Hematopoietic multipotent progenitor cell treated with erythropoietin and hydrocortisone succinate and interleukin-3 and kit ligand, for 15 days (in vitro differentiated cells): Measurements from ENCODE around the gene EIF4E3.
A peak's percentile ranks its signal among the peaks of the same experiment; 100 is the strongest.

Experiments
- DNase-seq: peaks from one replicate; pipeline ENCODE4 v3.0.0-alpha.2; 2015; ENCODE audit warnings: low spot score

Gene EIF4E3

GRCh38 chr3:71689291-71689690, 35.9 kb downstream of the EIF4E3 start:
- DNase-seq, result no peak

GRCh38 chr3:71688121-71688520, 37.1 kb downstream of the EIF4E3 start:
- no peak for DNase-seq

- no peak for DNase-seq
Measured at GRCh38 chr3:71685686-71686085, 39.5 kb downstream of the EIF4E3 start.

GRCh38 chr3:71684757-71685386, 40.3 kb downstream of the EIF4E3 start:
- no peak for DNase-seq

GRCh38 chr3:71684046-71684756, 41.0 kb downstream of the EIF4E3 start:
- DNase-seq, result no peak

- DNase-seq, result peak; percentile 15
Measured at GRCh38 chr3:71681224-71681668, 44.0 kb downstream of the EIF4E3 start.

- no peak for DNase-seq
Measured at GRCh38 chr3:71680603-71681002, 44.6 kb downstream of the EIF4E3 start.

- DNase-seq, result no peak
Measured at GRCh38 chr3:71676931-71677330, 48.3 kb downstream of the EIF4E3 start.

- no peak for DNase-seq
Measured at GRCh38 chr3:71673486-71673885, 51.7 kb downstream of the EIF4E3 start.

GRCh38 chr3:71672807-71673206, 52.4 kb downstream of the EIF4E3 start:
- no peak for DNase-seq

GRCh38 chr3:71672340-71672739, 52.9 kb downstream of the EIF4E3 start:
- no peak for DNase-seq

GRCh38 chr3:71671216-71671845, 53.9 kb downstream of the EIF4E3 start:
- DNase-seq, result no peak

- DNase-seq, result no peak
Measured at GRCh38 chr3:71662568-71662967, 62.6 kb downstream of the EIF4E3 start.

- DNase-seq, result no peak
Measured at GRCh38 chr3:71662056-71662455, 63.1 kb downstream of the EIF4E3 start.

GRCh38 chr3:71659864-71660591, 65.2 kb downstream of the EIF4E3 start:
- DNase-seq, result no peak

- no peak for DNase-seq
Measured at GRCh38 chr3:71657831-71658530, 67.2 kb downstream of the EIF4E3 start.

GRCh38 chr3:71655061-71655460, 70.1 kb downstream of the EIF4E3 start:
- DNase-seq, result no peak

GRCh38 chr3:71653414-71653807, 71.8 kb downstream of the EIF4E3 start:
- no peak for DNase-seq

GRCh38 chr3:71652781-71653413, 72.3 kb downstream of the EIF4E3 start:
- DNase-seq, result peak; percentile 38

- no peak for DNase-seq
Measured at GRCh38 chr3:71651625-71652024, 73.6 kb downstream of the EIF4E3 start.

GRCh38 chr3:71650372-71650771, 74.8 kb downstream of the EIF4E3 start:
- DNase-seq, result no peak

- DNase-seq, result no peak
Measured at GRCh38 chr3:71649757-71650156, 75.4 kb downstream of the EIF4E3 start.
